HG02938 (cell line): ENCODE measurements around the gene NFATC2.

ENCODE experiments used
- ATAC-seq: cut with Tn5 transposase; IDR thresholded peaks from one replicate; pipeline ENCODE4 v1.9.1; 2021; ENCODE audit warnings: mild to moderate bottlenecking, moderate library complexity; ENCODE audit not compliant: unreplicated experiment

NFATC2 gene

DNA sequence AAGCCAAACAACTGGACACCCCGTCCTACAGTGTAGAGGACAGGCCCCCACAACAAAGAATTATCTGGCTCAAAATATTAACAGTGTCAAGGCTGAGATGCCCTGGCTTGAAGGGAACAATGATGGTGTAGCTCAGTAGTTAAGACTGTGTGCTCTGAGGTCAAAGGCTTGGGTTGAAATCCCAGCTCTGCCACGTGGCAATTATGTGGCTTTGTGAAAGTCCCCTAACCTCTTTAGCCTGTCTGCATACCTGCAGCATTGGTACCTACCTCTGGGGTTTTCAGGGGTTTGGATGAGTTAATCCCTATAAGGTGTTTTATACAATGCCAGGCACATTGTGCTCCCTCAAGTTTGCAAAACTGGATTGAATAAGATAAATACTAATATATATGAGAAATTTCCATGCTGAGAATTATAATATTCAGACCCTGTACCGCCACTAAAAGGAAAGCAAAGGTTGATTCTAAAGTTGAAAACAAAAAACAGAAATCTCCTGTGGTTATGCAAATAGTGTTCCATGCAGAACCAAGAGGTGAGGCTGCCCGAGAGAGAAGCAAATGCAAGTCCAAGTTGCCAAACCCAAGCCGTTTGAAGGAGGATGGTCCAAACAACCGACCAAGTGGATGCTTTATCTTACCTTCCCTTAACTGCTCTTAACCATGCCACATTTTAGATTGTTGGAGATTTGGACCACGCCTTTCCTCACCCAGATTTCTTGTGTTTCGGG lies 199.8 kb downstream of the NFATC2 start:
- ATAC-seq, result no peak

DNA sequence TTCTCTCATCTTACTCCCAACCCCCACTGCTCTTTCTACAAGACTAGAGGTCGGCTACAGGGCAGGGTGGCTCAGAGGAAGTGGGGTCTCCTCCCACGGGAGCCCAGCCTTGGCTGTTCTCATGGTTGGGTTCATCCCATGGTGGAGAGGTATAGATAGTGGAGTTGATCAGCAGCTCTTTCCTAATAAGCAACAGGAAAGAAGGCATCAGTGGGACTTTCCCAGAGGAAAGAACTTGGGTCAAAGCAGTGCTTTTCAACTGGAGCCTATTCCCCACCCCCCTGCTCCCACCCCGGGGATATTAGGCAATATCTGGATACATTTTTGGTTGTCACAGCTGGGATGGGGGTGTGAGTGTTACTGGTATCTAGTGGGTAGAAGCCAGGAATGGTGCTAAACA lies 200.9 kb downstream of the NFATC2 start:
- no peak for ATAC-seq

DNA sequence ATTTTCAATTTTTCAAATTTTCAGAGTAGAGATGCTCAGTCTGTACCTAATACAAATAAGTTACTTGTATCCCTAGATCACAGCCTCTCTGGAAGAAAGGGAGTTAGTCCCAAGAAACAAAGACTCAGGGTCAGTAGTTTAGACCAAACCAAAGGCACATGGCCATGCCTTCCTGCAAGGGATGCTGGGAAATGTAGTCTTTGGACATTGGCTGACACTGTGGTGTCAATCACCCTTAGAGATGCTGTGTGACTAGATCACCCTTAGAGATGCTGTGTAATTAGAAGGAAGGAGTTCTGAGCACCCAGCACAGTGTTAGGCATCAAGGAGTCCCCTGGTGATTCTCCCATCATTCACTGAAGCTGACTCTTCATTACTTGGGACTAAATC lies 202.1 kb downstream of the NFATC2 start:
- ATAC-seq, result no peak

DNA sequence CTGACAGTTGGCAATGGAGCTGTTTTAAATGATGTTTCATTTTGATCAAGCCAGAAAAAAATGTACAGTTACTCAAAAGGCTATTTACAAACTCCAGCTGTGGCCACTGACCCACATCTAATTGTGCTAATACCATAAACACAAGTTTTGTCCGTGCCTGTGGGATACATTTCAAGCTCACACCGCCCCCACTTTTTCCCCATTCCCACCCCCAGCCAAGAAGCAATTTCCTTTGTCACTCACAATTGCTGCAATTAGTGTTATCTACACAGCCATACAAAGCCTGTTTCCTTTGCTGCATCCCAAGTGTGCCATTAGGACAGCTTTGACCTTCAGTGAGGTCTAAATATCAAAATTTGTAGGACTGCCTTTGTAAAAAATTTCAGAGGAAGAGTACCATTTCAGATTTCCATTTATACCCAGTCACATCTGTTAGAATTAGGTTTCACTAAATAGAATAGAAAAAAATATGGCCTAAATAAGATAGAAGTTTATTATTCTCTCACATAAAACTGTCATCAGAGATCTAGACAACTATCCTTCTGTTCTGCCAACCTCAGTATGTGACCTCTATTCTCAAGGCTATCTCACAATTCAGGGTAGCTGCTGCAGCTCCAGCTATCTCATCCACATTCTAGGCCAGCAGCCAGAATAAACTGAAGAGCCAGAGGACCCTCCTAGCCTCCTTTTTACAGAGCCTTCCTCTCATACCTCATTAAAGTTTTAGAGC lies 202.6 kb downstream of the NFATC2 start:
- ATAC-seq, result no peak

DNA sequence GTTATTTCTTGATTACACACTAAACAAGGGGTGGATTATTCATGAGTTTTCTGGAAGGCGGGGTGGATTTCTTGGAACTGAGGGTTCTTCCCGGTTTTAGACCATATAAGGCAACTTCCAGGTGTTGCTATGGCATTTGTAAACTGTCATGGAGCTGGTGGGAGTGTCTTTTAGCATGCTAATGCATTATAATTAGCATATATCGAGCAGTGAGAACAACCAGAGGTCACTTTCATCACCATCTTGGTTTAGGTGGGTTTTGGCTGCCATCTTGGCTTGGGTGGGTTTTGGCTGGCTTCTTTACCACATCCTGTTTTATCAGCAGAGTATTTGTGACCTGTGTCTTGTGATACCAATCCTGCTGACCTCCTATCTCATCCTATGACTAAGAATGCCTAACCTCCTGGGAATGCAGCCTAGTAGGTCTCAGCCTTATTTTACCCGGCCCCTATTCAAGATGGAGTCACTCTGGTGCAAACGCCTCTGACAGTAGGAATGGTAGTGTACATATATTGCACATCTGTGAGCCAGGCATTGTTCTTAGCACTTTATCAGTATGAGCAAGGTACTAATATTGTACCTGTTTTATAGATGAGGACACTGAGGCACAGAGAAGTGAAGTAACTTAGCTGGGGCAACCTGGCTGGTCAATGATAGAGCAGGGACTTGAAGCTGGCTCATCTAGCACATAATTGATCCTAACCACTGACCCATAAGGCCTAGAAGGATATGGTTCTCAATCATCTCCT lies 203.7 kb downstream of the NFATC2 start:
- no peak for ATAC-seq

DNA sequence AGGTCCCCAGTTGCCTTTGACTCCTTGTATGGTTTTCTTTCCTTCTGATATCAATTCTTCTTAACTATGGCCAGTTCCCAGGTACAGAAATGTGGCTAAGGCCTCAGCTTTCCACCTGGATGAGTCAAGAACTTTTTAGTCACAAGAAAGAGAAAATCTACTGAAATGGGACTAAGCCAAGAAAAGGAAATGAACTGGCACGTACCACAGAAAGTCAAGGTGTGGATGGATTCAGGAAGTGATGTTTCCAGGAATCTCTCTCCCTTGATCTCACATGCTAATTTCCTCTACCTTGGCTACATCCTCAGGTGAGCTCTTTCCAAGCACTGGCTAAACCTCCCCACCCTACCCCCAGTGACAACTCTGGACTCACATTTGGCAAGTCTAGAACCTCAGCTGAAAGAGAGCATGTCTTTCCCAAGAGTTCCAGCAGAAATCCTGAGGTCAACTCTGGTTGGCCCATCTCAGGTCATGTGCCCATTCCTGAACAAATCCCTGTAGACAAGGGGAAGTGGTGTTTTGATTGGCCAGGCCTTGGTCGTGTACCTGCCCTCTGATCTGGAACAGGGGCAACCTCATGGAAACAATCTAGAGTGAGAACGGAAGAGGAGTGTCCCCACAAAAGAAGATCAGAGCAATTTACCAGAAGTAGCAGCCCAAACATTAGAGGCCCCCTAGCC lies 205.3 kb downstream of the NFATC2 start:
- ATAC-seq, result no peak
